ENCODE data around the gene SPAG16.

- TF ChIP-seq CTCF (IDR thresholded peaks at IDR 0.05; ENCODE audit: insufficient read depth, low read length, poor library complexity, severe bottlenecking) (no peak), EZH2phosphoT487 (conservative IDR thresholded peaks at IDR 0.05; ENCODE audit: low read length) (no peak)
Measured at GRCh38 chr2:213789940-213790339, 505.7 kb downstream of the SPAG16 start.
